AG04449 (cell line): ENCODE results near the gene CGB1.
"Not testable (repeated sequence)": the region's sequence is repeated elsewhere in the genome, so short reads cannot be mapped to it uniquely, and the experiment has no call there.

Experiments
- CTCF ChIA-PET: fragments of 350-600 bp; formaldehyde crosslinking; extraction: SDS; loops from one replicate; lab custom pipeline; 2021; ENCODE audit warnings: antibody characterized with exemption; lab: Yijun Ruan, JAX
- POLR2A ChIA-PET: fragments of 400-600, 350-600 bp; formaldehyde crosslinking; extraction: SDS; loops from one replicate; lab custom pipeline; 2020; ENCODE audit warnings: antibody characterized with exemption, inconsistent platforms; lab: Yijun Ruan, JAX
- DNase-seq: peaks from one replicate; pipeline ENCODE4 v3.0.0-alpha.2; 2010; ENCODE audit warnings: low read depth, low spot score
- H3K4me3 ChIP-seq: 2 replicates; pipeline ENCODE4 v1.5.1; 2011; ENCODE audit warnings: low read depth, mild to moderate bottlenecking, control low read depth, low read length
- TF ChIP-seq, protein P1 (sequence below): IDR thresholded peaks from one replicate; pipeline ENCODE4 v1.5.1; 2011; ENCODE audit warnings: mild to moderate bottlenecking, moderate library complexity, low read length, control low read depth, inconsistent platforms; ENCODE audit not compliant: insufficient read depth; ENCODE audit errors: missing control alignments

The CGB1 gene

GRCh38 chr19:49020342-49020741 is 16.4 kb downstream of the CGB1 start:
- H3K4me3 ChIP-seq, result no peak overlapping the region
- TF ChIP-seq, protein P1, sequence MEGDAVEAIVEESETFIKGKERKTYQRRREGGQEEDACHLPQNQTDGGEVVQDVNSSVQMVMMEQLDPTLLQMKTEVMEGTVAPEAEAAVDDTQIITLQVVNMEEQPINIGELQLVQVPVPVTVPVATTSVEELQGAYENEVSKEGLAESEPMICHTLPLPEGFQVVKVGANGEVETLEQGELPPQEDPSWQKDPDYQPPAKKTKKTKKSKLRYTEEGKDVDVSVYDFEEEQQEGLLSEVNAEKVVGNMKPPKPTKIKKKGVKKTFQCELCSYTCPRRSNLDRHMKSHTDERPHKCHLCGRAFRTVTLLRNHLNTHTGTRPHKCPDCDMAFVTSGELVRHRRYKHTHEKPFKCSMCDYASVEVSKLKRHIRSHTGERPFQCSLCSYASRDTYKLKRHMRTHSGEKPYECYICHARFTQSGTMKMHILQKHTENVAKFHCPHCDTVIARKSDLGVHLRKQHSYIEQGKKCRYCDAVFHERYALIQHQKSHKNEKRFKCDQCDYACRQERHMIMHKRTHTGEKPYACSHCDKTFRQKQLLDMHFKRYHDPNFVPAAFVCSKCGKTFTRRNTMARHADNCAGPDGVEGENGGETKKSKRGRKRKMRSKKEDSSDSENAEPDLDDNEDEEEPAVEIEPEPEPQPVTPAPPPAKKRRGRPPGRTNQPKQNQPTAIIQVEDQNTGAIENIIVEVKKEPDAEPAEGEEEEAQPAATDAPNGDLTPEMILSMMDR, result no peak
- ChIA-PET POLR2A (no interaction called here), CTCF (interaction anchor here (1.3 to 5.5 kb wide), 3 partner anchors 21 to 36 kb away, joined by 6 to 68 read pairs (median 26); partner anchors contain the start of genes GYS1 and RUVBL2)
- DNase-seq, result no peak

- DNase-seq, result no peak
- H3K4me3 ChIP-seq, result peak overlapping the region; percentile 50
- ChIA-PET POLR2A (interaction anchor here (0.6 to 2.0 kb wide), 3 partner anchors 20 to 50 kb away, joined by 3 to 7 read pairs (median 4); partner anchors contain the start of gene CGB7), CTCF (interaction anchor here (1.3 to 5.5 kb wide), 7 partner anchors 13 to 179 kb away, joined by 4 to 68 read pairs (median 6); partner anchors contain the start of genes GYS1 and RUVBL2)
- TF ChIP-seq, protein P1, result peak; percentile 11
Measured at GRCh38 chr19:49019242-49019932, 17.3 kb downstream of the CGB1 start.

DNA sequence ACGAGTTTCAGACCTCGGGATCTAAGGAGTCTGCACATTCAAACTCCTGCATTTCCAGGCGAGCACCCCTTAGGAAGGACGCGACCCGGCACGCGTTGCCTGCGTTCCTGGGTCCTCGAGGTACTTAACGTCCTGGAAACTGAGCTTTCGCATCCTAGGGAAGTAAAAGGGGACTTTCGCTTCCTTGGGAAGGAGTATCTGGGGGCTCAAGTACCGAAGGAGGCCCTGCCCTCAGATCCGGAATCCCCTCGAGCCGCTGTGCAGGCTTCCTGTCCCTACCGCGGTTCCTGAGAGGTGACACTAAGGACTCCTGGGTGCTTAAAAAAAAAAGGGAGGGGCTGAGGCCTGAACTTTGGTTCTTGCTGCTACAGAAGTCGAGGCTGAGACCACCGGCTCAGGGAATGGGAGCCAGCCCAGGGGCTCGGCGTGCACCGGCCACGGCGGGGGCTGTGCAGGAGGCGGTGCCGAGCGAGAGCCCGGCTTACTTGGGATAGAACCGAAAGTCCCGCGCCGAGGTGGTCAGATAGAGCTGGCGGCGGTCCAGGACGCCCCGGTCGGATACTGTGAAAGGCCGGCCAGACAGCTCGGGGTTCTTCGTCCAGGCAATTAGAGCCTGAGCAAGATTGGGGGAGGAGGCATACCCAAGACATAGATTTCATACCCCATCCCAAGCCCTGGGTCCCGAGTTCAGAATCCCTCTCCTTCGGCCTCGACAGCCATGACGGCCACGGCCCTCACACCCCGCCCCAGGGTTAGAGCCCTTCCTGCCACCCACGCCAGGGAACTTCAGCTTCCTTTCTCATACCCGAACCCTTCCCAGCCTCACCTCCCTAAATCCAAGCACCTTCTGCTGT is 18.1 kb downstream of the CGB1 start:
- peak overlapping the region; percentile 50 for H3K4me3 ChIP-seq
- CTCF ChIA-PET, result interaction anchor here (0.6 to 5.5 kb wide), 12 partner anchors 10 to 231 kb away, joined by 3 to 68 read pairs (median 6); partner anchors contain the start of genes CGB7, GYS1 and RUVBL2
- not testable (repeated sequence) for DNase-seq
- POLR2A ChIA-PET, result interaction anchor here (2.0 kb wide), 1 partner anchor 39 kb away, joined by 7 read pairs; the partner anchor contains the start of gene CGB7

GRCh38 chr19:49017666-49018351 is 18.9 kb downstream of the CGB1 start:
- TF ChIP-seq, protein P1, result peak; percentile 74
- H3K4me3 ChIP-seq, result peak overlapping the region; percentile 50
- no peak for DNase-seq
- CTCF ChIA-PET, result interaction anchor here (0.6 to 5.5 kb wide), 10 partner anchors 9 to 230 kb away, joined by 3 to 68 read pairs (median 6); partner anchors contain the start of genes CGB7, GYS1 and RUVBL2
- POLR2A ChIA-PET, result interaction anchor here (0.5 to 2.0 kb wide), 3 partner anchors 40 to 398 kb away, joined by 3 to 7 read pairs (median 3); partner anchors contain the start of genes CGB7 and SPHK2

DNA sequence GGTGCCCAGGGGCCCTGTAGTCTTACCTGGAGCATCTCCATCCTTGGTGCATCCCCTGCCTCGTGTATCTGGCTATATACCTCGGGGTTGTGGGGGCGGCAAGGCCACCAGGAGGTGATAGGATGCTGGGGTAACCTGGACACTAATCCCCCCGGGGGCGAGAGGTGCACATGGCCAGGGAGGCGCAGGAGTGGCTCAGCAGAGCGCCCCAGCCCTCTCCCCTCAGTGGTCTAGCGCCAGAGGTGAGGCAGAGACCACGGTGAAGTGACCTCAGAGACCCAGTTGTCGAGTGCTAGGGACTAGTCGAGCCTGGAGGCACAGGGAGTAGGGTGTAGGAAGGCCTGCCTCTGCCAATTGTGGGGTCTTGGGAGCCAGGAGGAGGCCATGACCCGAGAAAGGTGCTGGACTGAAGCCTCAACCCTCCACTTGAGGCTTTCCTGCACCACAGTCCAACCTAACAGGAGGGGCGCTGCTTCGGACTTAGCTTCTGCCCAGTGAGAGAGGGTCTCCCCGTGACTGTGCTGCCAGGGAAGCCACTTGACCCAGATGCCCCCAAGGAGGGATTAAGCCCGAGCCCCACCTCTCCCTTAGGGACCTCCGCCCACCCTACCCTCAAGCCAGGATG is 19.5 kb downstream of the CGB1 start, which contains the start of gene LHB:
Gene LHB (minus strand): TSS at position 51 of the 625 bp plus-strand sequence. CDS start 10 bp downstream, at position 41.
- TF ChIP-seq, protein P1, result no peak

More for the DNA sequence above, 19.5 kb downstream of the CGB1 start, which contains the start of gene LHB:
- ChIA-PET POLR2A (interaction anchor here (0.5 to 2.0 kb wide), 3 partner anchors 40 to 398 kb away, joined by 3 to 7 read pairs (median 3); partner anchors contain the start of genes CGB7 and SPHK2), CTCF (interaction anchor here (1.3 to 5.5 kb wide), 9 partner anchors 8 to 229 kb away, joined by 3 to 68 read pairs (median 6); partner anchors contain the start of genes GYS1 and RUVBL2)
- DNase-seq, result no peak
- peak within 1 kb of the TSS; percentile 50 for H3K4me3 ChIP-seq
